Coronary artery (tissue), 2 donors: ENCODE results near the gene AANAT.

ENCODE experiments used
- DNase-seq: peaks from one replicate; pipeline ENCODE4 v3.0.0-alpha.2; 2017; ENCODE audit warnings: low spot score
- H3K27ac ChIP-seq, 2 donors: fragments of 200-600 bp; sonication (generic); one replicate each; pipeline ENCODE4 v1.5.1; 2016 to 2019
- H3K4me3 ChIP-seq: fragments of 200-600 bp; sonication (generic); 2 replicates; pipeline ENCODE4 v1.5.1; 2016; ENCODE audit warnings: mild to moderate bottlenecking, moderate library complexity
- TF ChIP-seq, protein P1 (sequence below): fragments of 200-600 bp; sonication (generic); IDR thresholded peaks from one replicate; pipeline ENCODE4 v1.5.1; 2019; ENCODE audit warnings: antibody characterized with exemption

The AANAT gene

DNA sequence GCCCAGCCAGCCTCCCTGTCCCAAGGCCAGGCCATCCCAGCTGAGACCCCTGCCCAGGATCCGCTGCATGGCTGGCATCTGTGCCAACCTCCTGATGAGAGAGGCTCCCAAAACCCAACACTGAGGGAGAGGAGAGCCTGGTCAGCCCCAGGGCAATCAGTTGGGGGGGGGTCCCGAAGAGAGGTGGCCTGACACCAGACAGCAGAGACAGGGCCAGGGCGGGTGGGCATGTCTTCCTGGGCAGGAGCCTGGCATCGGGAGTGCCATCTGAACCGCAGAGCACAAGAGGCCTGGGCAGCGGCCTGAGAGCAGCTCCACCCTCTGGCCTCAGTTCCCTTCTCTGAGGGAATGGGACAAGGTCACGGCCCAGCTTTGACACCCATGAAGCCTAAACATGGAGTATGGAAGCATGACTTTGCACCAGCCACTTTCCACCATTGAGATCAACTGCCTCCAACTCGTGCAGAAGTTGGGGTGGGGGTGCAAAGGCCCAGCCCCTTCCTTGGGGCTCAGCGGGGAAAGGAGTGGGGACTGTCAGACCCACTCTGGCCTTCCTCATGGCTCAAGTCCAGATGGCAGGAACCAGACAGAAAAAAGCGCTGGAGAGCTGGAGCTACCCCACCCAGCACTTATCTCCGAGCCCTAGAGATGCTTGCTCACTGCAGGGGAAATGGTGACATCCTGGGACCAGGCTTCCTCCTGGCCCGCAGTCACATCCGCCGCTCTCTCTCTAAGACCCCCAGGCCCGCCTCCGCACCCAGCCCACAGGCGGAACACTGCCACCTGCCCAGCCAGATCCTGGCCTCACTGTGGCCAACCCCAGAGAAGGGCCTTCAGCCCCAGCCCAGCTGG is 24.1 kb downstream of the AANAT start:
- Histone ChIP-seq H3K27ac (peak overlapping the region; percentile 46 to 81), H3K4me3 (no peak overlapping the region)
- DNase-seq, result no peak
- TF ChIP-seq, protein P1, sequence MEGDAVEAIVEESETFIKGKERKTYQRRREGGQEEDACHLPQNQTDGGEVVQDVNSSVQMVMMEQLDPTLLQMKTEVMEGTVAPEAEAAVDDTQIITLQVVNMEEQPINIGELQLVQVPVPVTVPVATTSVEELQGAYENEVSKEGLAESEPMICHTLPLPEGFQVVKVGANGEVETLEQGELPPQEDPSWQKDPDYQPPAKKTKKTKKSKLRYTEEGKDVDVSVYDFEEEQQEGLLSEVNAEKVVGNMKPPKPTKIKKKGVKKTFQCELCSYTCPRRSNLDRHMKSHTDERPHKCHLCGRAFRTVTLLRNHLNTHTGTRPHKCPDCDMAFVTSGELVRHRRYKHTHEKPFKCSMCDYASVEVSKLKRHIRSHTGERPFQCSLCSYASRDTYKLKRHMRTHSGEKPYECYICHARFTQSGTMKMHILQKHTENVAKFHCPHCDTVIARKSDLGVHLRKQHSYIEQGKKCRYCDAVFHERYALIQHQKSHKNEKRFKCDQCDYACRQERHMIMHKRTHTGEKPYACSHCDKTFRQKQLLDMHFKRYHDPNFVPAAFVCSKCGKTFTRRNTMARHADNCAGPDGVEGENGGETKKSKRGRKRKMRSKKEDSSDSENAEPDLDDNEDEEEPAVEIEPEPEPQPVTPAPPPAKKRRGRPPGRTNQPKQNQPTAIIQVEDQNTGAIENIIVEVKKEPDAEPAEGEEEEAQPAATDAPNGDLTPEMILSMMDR, result no peak

DNA sequence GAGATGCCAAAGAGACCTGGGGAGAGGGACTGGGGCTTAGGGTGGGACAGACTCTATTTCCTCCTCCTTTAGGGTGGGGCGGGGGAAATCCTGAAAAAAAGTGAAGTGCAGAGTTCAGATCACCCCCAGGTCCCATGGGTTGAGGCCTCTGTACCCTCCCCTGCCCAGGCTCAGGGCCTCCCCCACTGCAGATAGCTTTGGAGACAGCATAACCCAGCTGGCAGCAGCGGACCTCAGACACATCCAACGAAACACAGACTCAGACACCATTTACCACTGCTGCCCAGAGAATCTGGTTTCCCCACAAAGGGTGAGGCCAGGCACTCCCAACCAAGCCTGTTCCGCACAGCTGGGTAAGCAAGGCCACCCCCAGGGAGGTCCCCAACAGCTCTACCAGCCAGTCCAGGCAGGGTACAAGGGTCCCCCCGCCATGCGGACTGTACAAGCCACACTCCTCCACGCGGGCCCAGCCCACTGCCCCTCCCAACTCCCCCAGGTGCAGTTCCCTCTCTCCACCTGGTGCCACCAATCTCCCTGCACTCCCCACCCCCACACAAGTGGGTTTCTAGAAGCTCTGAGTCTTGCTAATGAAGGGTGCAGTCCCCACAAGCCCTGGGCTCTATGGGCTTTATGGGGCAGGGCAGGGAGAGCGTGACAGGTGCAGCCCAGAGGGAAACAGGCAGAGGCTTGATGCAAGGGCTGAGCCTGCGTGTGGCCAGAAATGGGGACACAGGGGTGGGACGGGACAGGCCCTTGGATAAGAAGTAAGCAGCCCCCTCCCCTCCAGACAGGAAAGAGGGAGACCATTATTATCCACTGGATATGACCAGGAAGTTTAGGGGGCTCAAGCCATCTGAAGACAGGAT is 25.0 kb downstream of the AANAT start:
- TF ChIP-seq, protein P1, result no peak
- no peak for DNase-seq
- Histone ChIP-seq H3K4me3 (peak overlapping the region; percentile 17), H3K27ac (peak overlapping the region; percentile 46 to 81)

DNA sequence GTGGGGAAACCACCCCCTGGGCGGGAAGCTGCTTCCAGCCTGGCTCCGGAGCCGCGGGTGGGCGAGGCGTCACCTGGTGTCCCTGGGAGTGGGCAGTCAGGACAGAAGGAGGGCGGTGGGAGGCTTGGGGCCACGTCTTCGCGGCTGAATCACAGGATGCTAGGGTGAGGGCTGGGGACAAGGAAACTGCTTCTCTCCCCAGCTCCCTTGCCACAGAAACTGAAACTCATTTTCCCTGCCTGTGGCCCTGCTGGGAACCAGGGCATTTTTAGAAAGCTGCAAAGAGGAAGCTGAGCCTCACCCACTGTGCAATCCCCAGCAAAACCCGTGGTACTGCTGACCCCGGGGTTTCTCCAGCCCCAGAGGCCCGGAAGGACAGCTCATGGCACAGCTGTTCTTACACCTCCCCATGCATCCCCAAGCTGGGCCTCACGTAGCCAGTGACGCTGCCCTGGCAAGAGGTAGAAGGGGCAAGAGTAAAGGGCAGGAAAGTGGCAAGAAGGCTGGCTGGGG is 25.6 kb downstream of the AANAT start:
- peak overlapping the region; percentile 46 to 81 for H3K27ac ChIP-seq
- no peak for DNase-seq
- H3K4me3 ChIP-seq, result peak overlapping the region; percentile 17

DNA sequence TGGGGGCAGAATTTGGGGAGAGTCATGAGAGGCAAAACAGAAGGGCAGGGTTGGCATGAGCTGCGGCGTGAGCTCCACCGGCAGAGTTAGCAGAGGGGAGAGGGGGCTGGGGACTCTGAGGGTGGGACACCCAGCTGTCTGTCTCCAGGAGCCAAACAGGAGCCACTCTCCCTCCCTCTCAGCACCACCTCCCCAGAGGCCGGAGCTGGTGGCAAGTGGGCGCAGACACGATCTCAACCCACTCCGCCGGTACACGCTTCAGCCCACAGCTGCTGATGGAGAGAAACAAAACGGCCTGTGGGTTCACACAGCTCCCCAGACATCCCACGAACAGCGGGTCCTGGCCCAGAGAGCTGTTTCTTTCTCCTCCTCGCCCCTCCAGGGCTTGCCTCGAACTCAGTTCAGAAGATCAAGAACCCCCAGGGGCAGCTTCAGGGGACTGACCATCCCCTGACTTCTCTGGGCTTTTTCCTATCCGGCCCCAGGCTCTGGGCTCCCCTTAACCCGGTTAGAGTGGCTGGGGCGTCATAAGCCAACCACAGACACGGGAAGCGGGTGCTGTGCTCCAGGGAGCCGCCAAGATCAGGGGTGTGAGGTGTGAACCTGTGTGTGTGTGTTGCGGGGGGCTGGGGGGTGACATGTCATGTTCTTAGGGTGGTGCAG is 26.2 kb downstream of the AANAT start:
- Histone ChIP-seq H3K27ac (peak overlapping the region; percentile 46 to 81), H3K4me3 (peak overlapping the region; percentile 8)
- TF ChIP-seq, protein P1, result no peak
- DNase-seq, result no peak

More for the DNA sequence above, 25.6 kb downstream of the AANAT start:
- TF ChIP-seq, protein P1, result no peak

DNA sequence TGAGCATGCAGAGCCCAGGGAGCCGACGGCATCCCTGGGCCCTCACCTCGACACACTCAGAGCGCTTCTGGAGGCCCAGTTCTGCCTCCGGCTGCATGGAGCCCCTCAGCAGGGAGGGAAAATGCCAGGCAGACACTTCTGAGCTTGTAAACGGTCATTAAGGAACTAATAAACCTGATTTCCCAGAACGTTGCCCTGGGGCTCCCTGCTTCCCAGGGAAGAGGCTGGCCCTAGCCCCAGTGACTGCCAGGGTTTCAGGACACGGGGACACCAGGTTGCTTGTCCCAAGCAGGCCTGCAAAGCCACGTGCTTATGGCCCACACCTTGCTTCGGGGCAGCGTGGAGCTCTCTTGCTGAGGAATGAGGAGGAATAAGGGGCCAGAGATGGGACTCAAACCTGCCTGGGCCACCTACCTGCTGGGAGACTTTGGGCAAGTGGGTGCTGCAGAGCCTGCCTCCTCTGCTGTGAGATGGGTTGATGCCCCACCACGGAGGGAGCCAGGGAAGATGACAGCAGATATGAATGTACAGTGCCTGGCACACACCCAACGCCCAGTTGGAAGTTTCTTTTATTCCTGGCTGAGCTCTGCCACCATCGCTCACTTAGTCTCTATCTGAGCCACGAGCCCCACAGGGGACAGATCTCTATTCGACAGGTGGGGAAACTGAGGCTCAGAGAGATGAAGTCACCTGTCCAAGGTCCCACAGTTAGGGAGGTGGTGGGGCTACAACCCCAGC is 28.4 kb downstream of the AANAT start:
- no peak overlapping the region for H3K4me3 ChIP-seq
- no peak for DNase-seq
- peak overlapping the region in 1 of 2 donors; percentile 1 for H3K27ac ChIP-seq
- TF ChIP-seq, protein P1, result no peak

DNA sequence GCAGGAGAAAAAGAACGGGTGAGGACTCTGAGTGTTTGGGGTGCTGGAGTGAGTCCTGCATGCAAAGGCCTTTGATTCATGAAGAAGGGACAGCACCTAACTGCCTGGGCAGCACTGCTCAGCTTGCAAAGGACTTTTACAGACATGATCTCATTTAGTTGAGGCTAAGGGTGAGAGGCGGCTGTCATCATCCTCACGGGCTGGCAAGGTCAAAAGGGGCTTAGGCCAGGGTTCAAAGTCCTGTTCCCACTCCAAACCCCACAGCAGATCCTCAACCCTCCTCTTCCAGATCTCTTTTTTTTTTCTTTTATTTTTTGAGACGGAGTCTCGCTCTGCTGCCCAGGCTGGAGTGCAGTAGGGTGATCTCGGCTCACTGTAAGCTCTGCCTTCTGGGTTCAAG is 29.1 kb downstream of the AANAT start:
- Histone ChIP-seq H3K27ac (no peak overlapping the region), H3K4me3 (no peak overlapping the region)
- TF ChIP-seq, protein P1, result no peak
- no peak for DNase-seq
